HG02623 (cell line): ENCODE data around the gene ANKRD13D.
A peak's percentile ranks its signal among the peaks of the same experiment; 100 is the strongest.

Experiments used
- ATAC-seq: cut with Tn5 transposase; IDR thresholded peaks from one replicate; pipeline ENCODE4 v1.9.1; 2021; ENCODE audit warnings: moderate library complexity; ENCODE audit not compliant: unreplicated experiment

Gene ANKRD13D

GRCh38 chr11:67273260-67273990 is 15.7 kb upstream of the ANKRD13D start:
- no peak for ATAC-seq

- no peak for ATAC-seq
These were observed 14.1 kb upstream of the ANKRD13D start for GRCh38 chr11:67274768-67275605.

- no peak for ATAC-seq
These were observed 13.3 kb upstream of the ANKRD13D start for GRCh38 chr11:67275606-67276409.

- no peak for ATAC-seq
These were observed 12.3 kb upstream of the ANKRD13D start for GRCh38 chr11:67276781-67277230.

GRCh38 chr11:67277231-67277961 is 11.7 kb upstream of the ANKRD13D start:
- ATAC-seq = peak; percentile 67

- no peak for ATAC-seq
These were observed 10.8 kb upstream of the ANKRD13D start for GRCh38 chr11:67278135-67278938.

GRCh38 chr11:67278939-67279588 is 10.0 kb upstream of the ANKRD13D start:
- no peak for ATAC-seq

- ATAC-seq = no peak
These were observed 9.3 kb upstream of the ANKRD13D start for GRCh38 chr11:67279589-67280340.

GRCh38 chr11:67280341-67280787 is 8.7 kb upstream of the ANKRD13D start:
- ATAC-seq = no peak

- no peak for ATAC-seq
These were observed 8.1 kb upstream of the ANKRD13D start for GRCh38 chr11:67280788-67281551.

- no peak for ATAC-seq
These were observed 7.5 kb upstream of the ANKRD13D start for GRCh38 chr11:67281552-67282150.

- no peak for ATAC-seq
These were observed 6.8 kb upstream of the ANKRD13D start for GRCh38 chr11:67282155-67282875.

GRCh38 chr11:67282876-67283371 is 6.2 kb upstream of the ANKRD13D start:
- ATAC-seq = no peak

- ATAC-seq = no peak
These were observed 5.6 kb upstream of the ANKRD13D start for GRCh38 chr11:67283481-67283963.

GRCh38 chr11:67284811-67285540 is 4.1 kb upstream of the ANKRD13D start:
- ATAC-seq = no peak
